ENCODE data around the gene NREP.

NREP gene

DNA sequence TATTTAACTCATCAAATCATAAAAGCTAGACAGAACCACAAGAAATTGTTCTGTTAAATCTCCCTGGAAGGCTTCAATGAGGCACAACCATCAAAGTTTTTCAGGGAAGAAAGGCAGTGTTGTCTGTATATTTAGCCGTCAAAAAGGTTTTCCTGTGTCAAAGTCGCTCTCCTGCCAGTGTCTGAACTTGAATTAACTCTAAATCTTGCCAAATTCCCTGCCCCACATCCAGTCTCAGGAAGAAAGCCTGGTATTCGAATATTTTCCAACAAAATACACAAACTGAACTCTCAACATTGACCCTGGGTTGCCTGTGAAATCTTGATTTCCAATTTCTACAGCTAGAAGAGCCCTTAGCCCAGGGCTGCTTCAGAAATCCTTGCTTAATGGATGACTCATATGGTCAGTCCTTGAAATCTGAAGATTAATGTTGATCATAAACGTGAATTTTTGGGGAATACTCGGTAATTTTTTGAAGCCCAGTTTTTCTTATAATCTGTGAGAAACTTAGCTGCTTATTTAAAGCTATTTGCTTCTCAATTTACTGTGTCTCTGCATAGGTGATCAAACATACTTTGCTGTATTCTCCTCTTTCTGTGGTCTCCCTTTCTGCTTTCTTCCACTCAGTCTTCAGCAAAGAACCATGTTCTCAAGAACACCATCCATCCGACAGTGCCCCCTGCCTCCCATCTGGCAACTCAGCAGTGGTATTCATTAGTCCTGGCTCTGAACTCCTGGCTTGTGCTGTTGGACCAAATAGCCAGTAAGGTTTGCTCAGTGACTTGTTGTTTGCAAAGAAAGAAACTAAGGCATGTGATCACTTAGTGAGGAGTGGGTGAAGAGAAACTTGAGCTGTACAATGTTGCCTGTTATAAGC is 58.9 kb downstream of the NREP start:
- no peak for DNase-seq (ENCODE audit: low read depth in 1 of 2, low spot score in 1 of 2)

DNA sequence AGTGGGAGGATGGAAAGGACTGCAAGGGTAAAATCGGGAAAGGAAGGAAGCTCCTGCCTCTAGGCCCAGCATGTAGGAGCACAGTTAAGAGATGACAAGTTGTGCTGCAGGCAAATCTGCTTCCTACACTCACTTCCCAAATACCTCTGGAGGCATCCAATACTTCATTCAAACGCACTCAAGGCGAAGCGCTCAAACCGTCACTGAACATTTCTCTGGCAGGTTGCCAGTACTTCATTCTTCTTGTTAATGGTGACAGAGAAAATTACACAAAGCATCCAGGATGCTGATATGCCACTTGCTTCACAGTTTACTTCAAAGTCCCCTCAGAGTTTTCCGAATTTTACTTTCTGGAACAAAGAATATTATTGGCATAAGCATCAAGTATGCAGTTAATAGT is 59.8 kb downstream of the NREP start:
- no peak for DNase-seq (ENCODE audit: low read depth in 1 of 2, low spot score in 1 of 2)

DNA sequence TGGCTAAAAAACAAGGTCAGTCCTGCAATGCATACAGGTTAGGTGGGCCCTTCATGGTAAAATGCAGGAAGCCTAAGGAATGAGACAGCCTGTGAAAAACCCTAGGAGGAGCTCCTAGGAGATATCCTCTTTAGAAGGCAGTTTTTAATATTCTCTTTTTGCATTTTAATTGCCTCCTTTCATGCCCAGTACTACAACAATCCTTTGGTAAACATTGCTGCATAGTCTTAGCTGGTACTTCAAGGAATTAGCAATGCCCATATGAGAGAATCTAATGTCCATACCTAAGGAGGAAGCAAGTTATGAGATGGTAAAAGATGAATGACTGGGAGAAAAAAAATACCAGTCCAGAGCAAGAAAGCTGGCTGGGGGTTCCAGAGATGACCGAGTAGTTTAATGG is 61.0 kb downstream of the NREP start:
- DNase-seq (ENCODE audit: low read depth in 1 of 2, low spot score in 1 of 2) = no peak

DNA sequence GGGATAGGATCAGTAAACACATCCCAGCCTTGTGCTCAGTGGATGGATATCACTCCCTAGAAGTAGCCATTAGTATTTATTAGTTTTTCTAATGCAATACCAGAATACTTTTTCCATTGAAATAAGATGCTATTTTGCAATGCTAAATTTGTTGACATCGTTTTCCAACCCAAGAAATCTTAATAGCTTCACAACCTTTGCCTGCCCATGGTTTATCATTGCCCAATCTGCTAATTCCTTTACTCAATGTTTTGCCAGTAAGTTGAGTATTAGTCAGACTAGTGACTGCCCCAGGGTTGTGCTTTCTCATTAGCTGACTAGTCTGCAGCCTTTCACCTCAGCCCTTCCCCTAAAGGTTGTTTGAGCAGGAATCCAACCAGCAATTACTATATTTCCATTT is 62.9 kb downstream of the NREP start:
- no peak for DNase-seq (ENCODE audit: low read depth in 1 of 2, low spot score in 1 of 2)

DNA sequence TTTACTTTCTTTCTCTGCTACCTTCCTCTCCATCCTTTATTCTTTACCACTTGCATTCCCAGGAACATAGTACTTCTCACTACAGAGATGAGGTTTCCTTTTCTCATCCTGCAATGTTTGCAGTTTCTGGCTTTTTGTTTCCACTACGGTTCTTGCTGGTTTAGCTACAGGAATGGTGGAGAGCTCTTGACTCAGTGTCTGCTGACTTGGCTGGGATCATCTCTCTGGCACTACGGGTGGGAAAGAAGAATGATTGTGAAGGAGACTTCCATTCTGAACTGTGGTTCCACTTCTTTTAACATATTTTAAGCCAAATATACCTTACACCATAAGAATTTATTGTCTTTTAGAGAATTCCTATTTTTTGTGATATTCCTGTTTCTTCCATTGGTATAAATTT is 65.1 kb downstream of the NREP start:
- no peak for DNase-seq (ENCODE audit: low read depth in 1 of 2, low spot score in 1 of 2)

DNA sequence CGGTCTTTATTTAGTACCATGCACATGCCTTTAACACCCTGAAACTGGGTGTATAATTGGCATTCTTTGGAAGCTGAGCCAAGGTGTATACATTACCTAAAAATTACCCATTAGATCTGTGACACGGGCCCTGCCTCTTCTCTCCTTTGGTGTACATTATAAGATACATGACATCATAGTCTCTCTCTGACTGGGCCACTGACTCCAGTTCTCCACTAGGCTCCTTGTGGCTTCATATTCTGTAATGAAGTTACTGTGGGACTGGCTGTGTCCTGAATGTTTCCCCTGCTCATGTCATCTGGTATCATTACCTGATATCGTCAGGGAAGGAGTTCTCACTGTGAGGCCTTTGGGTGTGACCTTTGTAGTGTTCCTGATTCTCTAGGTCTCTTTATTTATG is 65.5 kb downstream of the NREP start:
- no peak for DNase-seq (ENCODE audit: low read depth in 1 of 2, low spot score in 1 of 2)

DNA sequence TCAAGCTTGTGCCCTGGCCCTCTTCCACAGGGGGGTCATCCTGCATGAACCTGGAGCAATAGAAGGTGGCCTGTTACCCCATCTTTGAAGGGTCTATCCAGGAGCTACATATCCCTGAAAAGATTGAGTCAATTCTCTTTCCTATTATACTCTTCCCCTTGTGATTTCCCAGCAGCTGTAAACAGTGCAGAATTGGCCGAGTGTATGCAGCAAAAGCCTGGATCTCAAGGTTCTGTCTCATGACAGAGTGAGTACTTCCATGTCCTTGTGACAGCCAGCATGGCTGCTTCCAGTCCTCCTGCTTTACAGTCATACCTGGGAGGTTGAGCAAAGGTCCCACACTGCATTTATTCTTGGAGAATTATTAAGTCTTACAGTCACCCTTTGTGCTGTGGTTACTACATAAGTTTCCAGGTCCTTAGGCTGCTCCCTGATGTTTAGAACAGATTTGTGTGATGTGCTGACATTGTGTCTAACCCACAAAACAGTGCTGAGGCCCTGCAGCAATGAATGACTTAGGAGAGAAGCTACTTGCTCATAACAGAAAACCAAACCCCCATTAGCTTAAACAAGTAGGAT is 67.5 kb downstream of the NREP start:
- no peak for DNase-seq (ENCODE audit: low read depth in 1 of 2, low spot score in 1 of 2)

DNA sequence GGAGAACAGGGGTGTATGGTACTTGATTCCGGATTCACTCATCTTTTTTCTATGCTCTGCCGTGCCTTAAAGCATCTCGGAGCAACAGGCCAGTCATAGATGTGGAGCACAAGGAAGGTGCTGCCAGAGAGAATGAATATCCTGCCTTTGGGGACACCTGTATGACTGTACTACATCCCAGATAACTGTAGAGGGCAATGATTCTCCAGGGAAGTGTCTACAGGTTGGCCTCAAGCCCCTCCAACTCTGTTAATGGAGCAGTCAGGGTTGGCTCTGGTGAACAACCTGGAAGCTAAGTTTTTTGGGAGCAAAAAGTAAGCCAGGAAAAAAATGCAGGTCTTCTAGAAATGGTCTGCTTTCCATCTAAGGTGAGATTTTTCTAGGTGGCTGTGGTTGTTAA is 71.0 kb downstream of the NREP start:
- DNase-seq (ENCODE audit: low read depth in 1 of 2, low spot score in 1 of 2) = no peak

DNA sequence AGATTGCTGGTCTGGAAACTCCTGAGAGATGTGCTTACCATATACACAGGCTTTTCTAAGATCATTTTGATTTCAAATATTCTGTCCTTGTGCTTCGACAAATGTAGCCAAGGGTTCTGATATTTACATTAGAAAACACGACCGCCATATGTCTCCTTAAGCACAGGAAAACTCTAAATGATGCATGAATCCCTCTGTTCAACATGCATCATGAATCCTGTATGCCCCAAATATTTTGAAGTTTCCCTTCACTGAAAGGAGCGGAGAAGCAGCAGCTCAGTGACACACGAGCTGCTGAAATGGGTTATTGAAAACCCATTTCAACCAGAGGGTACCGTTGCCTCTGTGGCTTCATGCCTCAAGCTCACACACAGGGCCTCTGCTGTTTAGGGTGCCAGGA is 74.4 kb downstream of the NREP start:
- no peak for DNase-seq (ENCODE audit: low read depth in 1 of 2, low spot score in 1 of 2)

DNA sequence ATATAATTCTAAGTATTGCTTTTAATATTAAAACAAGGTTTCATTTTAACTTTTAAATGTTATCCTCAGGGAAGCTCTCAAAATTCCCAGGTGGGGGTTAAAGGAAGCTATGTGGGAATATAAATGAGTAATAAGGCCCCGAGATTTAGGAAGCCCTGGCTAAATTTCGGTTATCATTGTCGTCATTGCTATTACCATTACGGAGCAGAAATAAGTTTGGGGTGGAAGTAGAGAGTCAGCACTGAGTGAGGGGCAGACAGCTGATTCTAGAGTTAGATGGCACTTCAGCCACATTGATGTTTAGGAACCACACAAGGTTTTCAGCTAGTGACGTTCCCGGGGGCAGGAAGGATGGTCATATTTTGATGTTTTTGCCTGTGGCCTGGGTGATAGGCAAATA is 74.9 kb downstream of the NREP start:
- no peak for DNase-seq (ENCODE audit: low read depth in 1 of 2, low spot score in 1 of 2)

DNA sequence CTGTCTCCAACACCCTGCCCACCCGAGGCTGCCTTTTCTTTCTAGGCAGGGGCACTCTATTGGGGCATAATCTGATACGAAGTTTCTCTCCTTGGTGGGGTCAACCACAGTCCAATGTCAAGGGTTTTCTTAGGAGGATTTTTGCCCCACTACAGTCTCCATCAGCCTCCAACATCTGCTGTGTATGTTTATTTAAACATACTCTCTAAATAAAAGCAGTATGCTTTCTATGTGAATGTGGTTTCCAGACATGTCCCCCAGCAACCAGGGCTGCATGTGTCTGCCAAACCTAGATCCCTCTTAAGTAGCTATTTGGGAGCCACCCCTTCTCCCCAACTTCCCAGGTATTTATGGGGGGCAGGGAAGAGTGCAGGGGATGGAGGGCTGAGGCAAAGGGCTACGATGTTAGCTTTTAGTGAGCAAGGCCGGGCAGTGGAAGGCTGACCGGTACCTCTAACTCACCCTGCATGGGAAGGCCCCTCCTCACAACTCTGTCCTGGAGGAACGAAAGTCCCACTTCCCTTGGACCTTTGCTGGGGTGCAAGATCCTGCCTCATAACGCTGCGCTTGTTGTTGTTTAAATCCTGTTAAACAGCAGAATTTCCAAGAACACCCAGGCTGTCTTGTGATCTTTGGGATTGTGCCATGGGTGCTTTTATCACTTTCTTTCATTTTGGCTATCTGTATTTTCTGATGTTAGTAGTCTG is 75.4 kb downstream of the NREP start:
- no peak for DNase-seq (ENCODE audit: low read depth in 1 of 2, low spot score in 1 of 2)

DNA sequence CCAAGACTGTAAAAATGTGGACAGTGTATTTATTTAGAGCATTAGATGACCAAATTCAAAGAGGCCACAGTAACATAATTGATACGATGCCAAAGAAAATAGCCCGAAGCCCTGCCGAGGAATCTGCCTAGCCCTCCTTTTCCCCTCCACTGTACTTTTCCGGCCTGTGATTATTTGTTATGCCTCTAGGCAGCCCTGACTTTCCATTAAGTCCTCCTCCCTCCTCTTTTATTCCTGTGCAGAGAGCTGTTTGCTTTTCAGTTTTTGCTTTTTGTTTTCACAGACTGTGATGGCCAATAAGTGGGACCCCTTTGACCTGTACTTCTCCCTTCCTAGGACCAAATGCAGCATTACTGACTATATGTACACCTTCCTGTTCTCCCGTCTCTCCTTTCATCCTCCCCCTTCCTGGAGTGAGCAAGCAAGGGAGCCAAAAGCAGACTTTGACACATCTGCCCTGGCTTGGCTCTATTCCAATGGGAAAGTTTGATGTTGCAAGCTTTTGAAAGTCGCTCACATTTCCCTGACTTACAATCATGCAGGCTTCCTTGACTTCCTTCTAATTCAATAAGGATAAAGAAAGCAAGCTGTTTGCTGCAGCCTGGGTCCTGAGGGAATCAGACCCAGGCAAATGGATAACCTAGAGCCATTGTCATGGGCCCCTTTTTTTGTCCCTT is 76.1 kb downstream of the NREP start:
- DNase-seq (ENCODE audit: low read depth in 1 of 2, low spot score in 1 of 2) = no peak

DNA sequence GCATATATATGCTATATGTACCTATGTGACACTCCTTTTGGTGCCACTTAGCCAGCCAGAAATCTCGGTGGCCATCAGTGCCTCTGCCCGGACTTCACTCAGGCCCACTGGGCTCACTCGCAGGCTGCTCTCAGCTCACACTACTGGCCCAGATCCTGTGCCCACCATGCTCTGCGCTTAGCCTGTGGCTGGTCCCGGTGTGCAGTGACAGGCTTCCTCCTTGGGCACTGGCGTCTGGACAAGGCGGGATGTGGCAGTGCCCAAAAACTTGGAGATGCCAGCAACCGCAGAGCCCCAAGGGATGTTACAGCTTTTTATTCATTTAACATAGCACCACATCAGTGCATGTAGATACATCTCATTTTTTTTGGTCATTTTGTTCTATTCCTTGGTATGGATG is 77.4 kb downstream of the NREP start:
- no peak for DNase-seq (ENCODE audit: low read depth in 1 of 2, low spot score in 1 of 2)
